SK-N-SH treated with all-trans-retinoic acid at 6 μM for 48 hours (cell line): ENCODE measurements around the gene ZNF69.
"Not testable (repeated sequence)": the region's sequence is repeated elsewhere in the genome, so short reads cannot be mapped to it uniquely, and the experiment has no call there.

Experiments
- ATAC-seq: fragments of 200-7000 bp; cut with Tn5 transposase; 3 replicates; pipeline ENCODE4 v1.9.1; 2020; ENCODE audit warnings: mild to moderate bottlenecking, moderate library complexity
- ARNTL ChIP-seq: fragments of 450-650 bp; formaldehyde crosslinking; IDR thresholded peaks from 2 replicates; pipeline ENCODE4 v1.5.0; 2020; ENCODE audit warnings: low read depth, mild to moderate bottlenecking, moderate library complexity, borderline replicate concordance
- BACH2 ChIP-seq: fragments of 250-450 bp; sonication (Bioruptor Pico); IDR thresholded peaks from 2 replicates; pipeline ENCODE4 v1.9.0; 2021; ENCODE audit warnings: mild to moderate bottlenecking, borderline replicate concordance
- CREB5 ChIP-seq: fragments of 250-450 bp; sonication (Bioruptor Pico); IDR thresholded peaks from 2 replicates; pipeline ENCODE4 v1.5.1; 2020; ENCODE audit warnings: low read depth, mild to moderate bottlenecking, moderate library complexity
- CSRNP3 ChIP-seq: fragments of 250-450 bp; sonication (Bioruptor Pico); IDR thresholded peaks from 2 replicates; pipeline ENCODE4 v1.5.1; 2021; ENCODE audit warnings: mild to moderate bottlenecking, moderate library complexity
- ESRRG ChIP-seq: fragments of 250-450 bp; sonication (Bioruptor Pico); IDR thresholded peaks from 2 replicates; pipeline ENCODE4 v1.6.1; 2021; ENCODE audit warnings: mild to moderate bottlenecking
- GLIS3 ChIP-seq: fragments of 250-450 bp; sonication (Bioruptor Pico); IDR thresholded peaks from 2 replicates; pipeline ENCODE4 v1.5.0; 2020; ENCODE audit warnings: mild to moderate bottlenecking, moderate library complexity
- ISL1 ChIP-seq: fragments of 250-450 bp; sonication (Bioruptor Pico); IDR thresholded peaks from 2 replicates; pipeline ENCODE4 v2.1.2; 2022; ENCODE audit warnings: mild to moderate bottlenecking, moderate library complexity
- OSR1 ChIP-seq: fragments of 250-450 bp; sonication (Bioruptor Pico); IDR thresholded peaks from 2 replicates; pipeline ENCODE4 v1.8.0; 2022; ENCODE audit warnings: moderate library complexity, mild to moderate bottlenecking, inconsistent platforms
- PATZ1 ChIP-seq: fragments of 250-450 bp; sonication (Bioruptor Pico); IDR thresholded peaks from 2 replicates; pipeline ENCODE4 v1.8.0; 2020; ENCODE audit warnings: mild to moderate bottlenecking, moderate library complexity, borderline replicate concordance
- PPARA ChIP-seq: fragments of 250-450 bp; sonication (Bioruptor Pico); IDR thresholded peaks from 2 replicates; pipeline ENCODE4 v1.5.0; 2020; ENCODE audit warnings: mild to moderate bottlenecking, borderline replicate concordance
- RARB ChIP-seq: fragments of 250-450 bp; sonication (Bioruptor Pico); IDR thresholded peaks from 2 replicates; pipeline ENCODE4 v1.8.0; 2021; ENCODE audit warnings: mild to moderate bottlenecking, moderate library complexity
- SNAI2 ChIP-seq: fragments of 250-450 bp; sonication (Bioruptor Pico); IDR thresholded peaks from 2 replicates; pipeline ENCODE4 v1.5.0; 2020; ENCODE audit warnings: mild to moderate bottlenecking, moderate library complexity
- TCF4 ChIP-seq: fragments of 250-450 bp; sonication (Bioruptor Pico); IDR thresholded peaks from 2 replicates; pipeline ENCODE4 v1.8.0; 2021; ENCODE audit warnings: mild to moderate bottlenecking, moderate library complexity, borderline replicate concordance
- TOX ChIP-seq: fragments of 250-450 bp; sonication (Bioruptor Pico); IDR thresholded peaks from 2 replicates; pipeline ENCODE4 v1.8.0; 2021; ENCODE audit warnings: mild to moderate bottlenecking, moderate library complexity, borderline replicate concordance
- TSHZ2 ChIP-seq: fragments of 250-450 bp; sonication (Bioruptor Pico); IDR thresholded peaks from 2 replicates; pipeline ENCODE4 v1.5.0; 2020; ENCODE audit warnings: mild to moderate bottlenecking, moderate library complexity
- ZC3H10 ChIP-seq: fragments of 250-450 bp; sonication (Bioruptor Pico); IDR thresholded peaks from 2 replicates; pipeline ENCODE4 v1.5.1; 2021; ENCODE audit warnings: mild to moderate bottlenecking, moderate library complexity
- ZFP3 ChIP-seq: fragments of 250-450 bp; sonication (Bioruptor Pico); IDR thresholded peaks from 2 replicates; pipeline ENCODE4 v1.5.0; 2020; ENCODE audit warnings: mild to moderate bottlenecking, moderate library complexity
- ZFP30 ChIP-seq: fragments of 450-650 bp; formaldehyde crosslinking; IDR thresholded peaks from 2 replicates; pipeline ENCODE4 v1.5.0; 2022; ENCODE audit warnings: mild to moderate bottlenecking, moderate library complexity
- ZNF565 ChIP-seq: fragments of 450-650 bp; formaldehyde crosslinking; conservative IDR thresholded peaks from 2 replicates; pipeline ENCODE4 v1.5.0; 2020; ENCODE audit warnings: low read depth, mild to moderate bottlenecking, moderate library complexity
- ZNF70 ChIP-seq: fragments of 450-650 bp; formaldehyde crosslinking; IDR thresholded peaks from 2 replicates; pipeline ENCODE4 v1.5.0; 2020; ENCODE audit warnings: mild to moderate bottlenecking, moderate library complexity
- ZNF8 ChIP-seq: fragments of 450-650 bp; formaldehyde crosslinking; IDR thresholded peaks from 2 replicates; pipeline ENCODE4 v1.5.0; 2020; ENCODE audit warnings: mild to moderate bottlenecking, moderate library complexity

ZNF69 gene

GRCh38 chr19:11924886-11925650 lies 37.5 kb downstream of the ZNF69 start, which contains the start of gene ZNF700:
Gene ZNF700, plus strand, starts transcription at chr19:11925107. Its CDS starts 104 bp downstream, at chr19:11925211.
- TF ChIP-seq ZNF8 (CRISPR knock-in tag) (no peak), OSR1 (CRISPR knock-in tag) (no peak), GLIS3 (no peak)
- peak; percentile 96 for ATAC-seq

GRCh38 chr19:11925651-11926187 lies 38.1 kb downstream of the ZNF69 start:
- ATAC-seq, result not testable (repeated sequence)

GRCh38 chr19:11927227-11927626 lies 39.6 kb downstream of the ZNF69 start:
- TF ChIP-seq TOX (CRISPR knock-in tag), result no peak
- no peak for TF ChIP-seq ZFP3
- no peak for TF ChIP-seq ESRRG
- TF ChIP-seq ARNTL (CRISPR knock-in tag), result no peak
- no peak for TF ChIP-seq ZNF8 (CRISPR knock-in tag)
- no peak for TF ChIP-seq GLIS3
- no peak for TF ChIP-seq ZFP30 (CRISPR knock-in tag)
- TF ChIP-seq PATZ1 (CRISPR knock-in tag), result no peak
- no peak for TF ChIP-seq TSHZ2
- TF ChIP-seq ZNF70 (CRISPR knock-in tag), result no peak
- TF ChIP-seq ZNF565 (CRISPR knock-in tag), result no peak
- no peak for TF ChIP-seq CSRNP3 (CRISPR knock-in tag)
- TF ChIP-seq RARB (CRISPR knock-in tag), result no peak
- TF ChIP-seq BACH2 (CRISPR knock-in tag), result no peak
- no peak for TF ChIP-seq OSR1 (CRISPR knock-in tag)
- TF ChIP-seq SNAI2 (CRISPR knock-in tag), result no peak
- no peak for TF ChIP-seq TCF4 (CRISPR knock-in tag)
- TF ChIP-seq PPARA (CRISPR knock-in tag), result no peak
- no peak for ATAC-seq

GRCh38 chr19:11931051-11931450 lies 43.5 kb downstream of the ZNF69 start:
- no peak for ATAC-seq
- TF ChIP-seq CSRNP3 (CRISPR knock-in tag) (no peak), RARB (CRISPR knock-in tag) (no peak), OSR1 (CRISPR knock-in tag) (no peak), CREB5 (CRISPR knock-in tag) (no peak), ISL1 (CRISPR knock-in tag) (no peak), SNAI2 (CRISPR knock-in tag) (no peak), TCF4 (CRISPR knock-in tag) (no peak), TOX (CRISPR knock-in tag) (no peak), TSHZ2 (no peak), ARNTL (CRISPR knock-in tag) (no peak), GLIS3 (no peak), BACH2 (CRISPR knock-in tag) (no peak), ZFP30 (CRISPR knock-in tag) (no peak), ZC3H10 (CRISPR knock-in tag) (no peak), ZNF8 (CRISPR knock-in tag) (no peak)
